ENCODE results near the gene ASTN2. TPM values are rescaled to one million over a fixed set of nuclear protein-coding genes. Genes with fewer than 3 reads are reported as not detected.

ASTN2 gene
- total RNA-seq, 1 donor from 2014 or later: 0.53 TPM

- H3K4me3 ChIP-seq (ENCODE audit: low read depth, low read length): no peak overlapping the region
- DNase-seq (ENCODE audit: low read depth): no peak
- no peaks in the 10 kb centered on the region for H3K27me3 ChIP-seq (ENCODE audit: control insufficient read depth, insufficient read depth, low read length)
- TF ChIP-seq CTCF (IDR thresholded peaks at IDR 0.05; ENCODE audit: insufficient read depth, low read length, severe bottlenecking): no peak
- no peaks in the 10 kb centered on the region for H3K36me3 ChIP-seq (ENCODE audit: control insufficient read depth, insufficient read depth, low read length)
- FAIRE-seq: no peak
These were observed 209.9 kb downstream of the ASTN2 start for GRCh38 chr9:117204971-117205370.

GRCh38 chr9:117191504-117192261, 223.2 kb downstream of the ASTN2 start:
- Histone ChIP-seq H3K36me3 (ENCODE audit: control insufficient read depth, insufficient read depth, low read length) (no peaks in the 10 kb centered on the region), H3K27me3 (ENCODE audit: control insufficient read depth, insufficient read depth, low read length) (no peaks in the 10 kb centered on the region), H3K4me3 (ENCODE audit: low read depth, low read length) (no peak overlapping the region)
- DNase-seq (ENCODE audit: low read depth): no peak
- no peak for FAIRE-seq
- TF ChIP-seq CTCF (IDR thresholded peaks at IDR 0.05; ENCODE audit: insufficient read depth, low read length, severe bottlenecking): no peak

DNA sequence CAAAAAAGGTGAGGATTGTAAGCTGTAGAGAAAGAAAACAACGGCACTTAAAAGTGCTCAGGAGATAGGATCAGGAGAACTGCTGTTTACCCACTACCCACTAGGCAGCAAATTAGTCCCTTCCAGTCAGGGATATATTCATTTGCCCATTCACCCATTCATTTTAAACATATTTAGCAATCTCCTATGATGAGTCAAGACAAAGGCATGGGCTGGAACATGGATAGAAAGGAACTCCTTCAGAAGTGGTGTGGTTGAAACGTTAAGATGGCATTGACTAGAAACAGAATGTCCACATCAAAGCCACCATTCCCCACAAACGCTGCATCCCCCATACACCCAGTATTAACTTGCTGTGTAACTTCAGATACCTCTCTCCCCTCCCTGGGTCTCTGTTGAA, 225.7 kb downstream of the ASTN2 start:
- no peak for TF ChIP-seq CTCF (IDR thresholded peaks at IDR 0.05; ENCODE audit: insufficient read depth, low read length, severe bottlenecking)
- FAIRE-seq (no peak), DNase-seq (ENCODE audit: low read depth) (peak; percentile 63)
- no peaks in the 10 kb centered on the region for H3K36me3 ChIP-seq (ENCODE audit: control insufficient read depth, insufficient read depth, low read length)
- no peak overlapping the region for H3K4me3 ChIP-seq (ENCODE audit: low read depth, low read length)
- no peaks in the 10 kb centered on the region for H3K27me3 ChIP-seq (ENCODE audit: control insufficient read depth, insufficient read depth, low read length)

- FAIRE-seq (no peak), DNase-seq (ENCODE audit: low read depth) (no peak)
- no peaks in the 10 kb centered on the region for H3K36me3 ChIP-seq (ENCODE audit: control insufficient read depth, insufficient read depth, low read length)
These were observed 226.5 kb downstream of the ASTN2 start for GRCh38 chr9:117188394-117188793.

GRCh38 chr9:117187498-117187897, 227.4 kb downstream of the ASTN2 start:
- no peaks in the 10 kb centered on the region for H3K36me3 ChIP-seq (ENCODE audit: control insufficient read depth, insufficient read depth, low read length)
- TF ChIP-seq CTCF (IDR thresholded peaks at IDR 0.05; ENCODE audit: insufficient read depth, low read length, severe bottlenecking): no peak
- no peak overlapping the region for H3K4me3 ChIP-seq (ENCODE audit: low read depth, low read length)
- DNase-seq (ENCODE audit: low read depth) (no peak), FAIRE-seq (no peak)
- H3K27me3 ChIP-seq (ENCODE audit: control insufficient read depth, insufficient read depth, low read length): no peaks in the 10 kb centered on the region

More at GRCh38 chr9:117188394-117188793, 226.5 kb downstream of the ASTN2 start:
- no peak for TF ChIP-seq CTCF (IDR thresholded peaks at IDR 0.05; ENCODE audit: insufficient read depth, low read length, severe bottlenecking)
- Histone ChIP-seq H3K4me3 (ENCODE audit: low read depth, low read length) (no peak overlapping the region), H3K27me3 (ENCODE audit: control insufficient read depth, insufficient read depth, low read length) (no peaks in the 10 kb centered on the region)

DNA sequence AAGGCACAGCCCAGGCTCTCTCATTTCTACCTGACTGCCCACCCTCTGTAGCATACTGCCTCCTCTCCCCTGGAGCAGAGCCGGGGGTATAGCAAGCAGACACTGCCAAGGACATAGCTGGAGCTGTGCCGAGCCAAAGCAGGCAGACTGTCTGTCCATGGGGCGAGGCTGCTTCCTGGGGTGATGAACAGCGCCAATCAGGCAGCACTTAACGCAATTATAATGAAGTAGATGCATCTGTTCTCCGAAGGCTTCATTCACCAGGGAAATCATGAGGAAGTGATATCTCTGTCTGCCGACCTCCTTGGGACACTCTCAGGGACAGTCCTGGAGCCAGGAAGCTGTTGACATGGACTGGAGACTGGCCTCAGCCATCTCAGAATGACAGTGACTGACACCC, 230.7 kb downstream of the ASTN2 start:
- Histone ChIP-seq H3K36me3 (ENCODE audit: control insufficient read depth, insufficient read depth, low read length) (no peaks in the 10 kb centered on the region), H3K27me3 (ENCODE audit: control insufficient read depth, insufficient read depth, low read length) (no peaks in the 10 kb centered on the region), H3K4me3 (ENCODE audit: low read depth, low read length) (no peak overlapping the region)
- no peak for TF ChIP-seq CTCF (IDR thresholded peaks at IDR 0.05; ENCODE audit: insufficient read depth, low read length, severe bottlenecking)
- no peak for DNase-seq (ENCODE audit: low read depth)
- FAIRE-seq: no peak

All from bronchial epithelial cell (primary cell).